Stimulated activated CD8-positive, alpha-beta memory T cell treated with anti-CD3 and anti-CD28 coated beads, Interleukin-15, amount 100 ng/mL, for 48 hours (primary cell): ENCODE measurements around the gene KRT4.

Source experiments
- DNase-seq, 2 donors: peaks; one replicate each; pipeline ENCODE4 v3.0.0-alpha.2; 2020; ENCODE audit warnings: low read depth in 2 of 2

KRT4 gene

DNA sequence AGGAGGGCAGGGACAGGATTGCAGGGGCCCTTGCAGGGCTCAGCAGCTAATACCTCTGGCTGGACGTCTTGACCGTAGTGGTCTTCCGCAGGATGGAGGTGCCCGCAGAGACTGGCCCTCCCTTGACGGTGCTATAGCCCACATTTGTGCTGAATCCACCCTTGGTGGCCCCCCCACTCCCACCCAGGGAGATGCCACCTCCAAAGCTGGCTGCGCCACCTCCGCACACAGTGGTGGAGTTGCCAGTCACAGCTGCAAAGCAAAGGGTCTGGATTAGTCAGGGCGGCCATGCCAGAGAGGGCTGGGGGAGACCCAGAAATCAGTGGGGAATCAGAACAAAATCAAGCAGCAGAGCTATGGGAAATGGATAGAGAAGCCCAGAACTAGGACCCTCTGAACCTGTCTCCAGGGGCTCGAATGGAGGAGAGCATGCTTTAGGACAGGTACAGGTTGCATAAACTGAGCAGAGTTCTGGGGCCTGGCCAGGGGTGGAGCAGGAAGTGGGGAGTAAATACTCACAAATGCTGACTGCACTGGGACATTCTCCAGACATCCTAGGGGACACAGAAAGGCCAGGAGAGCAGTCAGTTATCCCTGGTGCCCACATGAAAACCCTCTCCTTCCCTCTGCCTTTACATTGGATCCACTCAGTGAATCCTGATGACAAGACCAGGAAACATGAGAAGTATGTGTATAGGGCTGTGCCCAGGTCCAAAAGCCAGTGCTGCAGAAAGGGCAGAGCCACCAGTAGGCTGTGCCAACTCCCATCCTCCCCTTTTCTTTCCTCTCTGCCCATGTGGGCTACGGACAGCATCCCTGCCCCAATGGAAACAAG lies 8.1 kb upstream of the KRT4 start:
- DNase-seq, result no peak

DNA sequence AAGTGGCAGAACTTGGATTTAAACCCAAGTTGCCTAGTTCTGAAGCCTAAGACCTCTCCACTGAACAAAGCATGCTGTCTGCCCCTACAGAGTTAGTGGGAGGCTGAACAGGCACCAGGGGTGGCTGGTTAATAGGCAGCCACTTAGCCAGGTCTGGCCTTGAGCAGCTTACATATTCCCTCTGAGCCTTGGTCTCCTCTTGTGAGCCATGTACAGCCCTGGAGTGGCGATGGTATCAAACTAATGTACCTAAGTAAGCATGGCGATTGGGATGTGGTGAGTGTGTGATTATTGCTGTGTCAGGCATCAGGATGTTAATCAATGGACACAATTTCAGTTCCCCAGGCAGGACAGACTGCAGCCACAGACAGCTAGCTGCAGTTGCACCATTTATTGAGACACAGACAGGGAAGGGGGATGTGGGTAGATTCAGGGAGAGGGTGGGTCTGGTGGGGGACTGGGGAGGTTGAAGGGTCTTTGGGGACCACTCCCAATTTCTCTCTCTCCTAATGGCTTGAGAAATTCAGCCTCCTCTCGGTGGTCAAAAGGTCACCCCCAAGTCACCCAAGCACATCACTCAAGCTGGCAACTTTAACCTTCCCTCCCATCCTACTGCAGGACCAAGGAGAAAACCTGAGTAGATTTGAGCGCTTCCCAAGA lies 7.3 kb upstream of the KRT4 start:
- no peak for DNase-seq

DNA sequence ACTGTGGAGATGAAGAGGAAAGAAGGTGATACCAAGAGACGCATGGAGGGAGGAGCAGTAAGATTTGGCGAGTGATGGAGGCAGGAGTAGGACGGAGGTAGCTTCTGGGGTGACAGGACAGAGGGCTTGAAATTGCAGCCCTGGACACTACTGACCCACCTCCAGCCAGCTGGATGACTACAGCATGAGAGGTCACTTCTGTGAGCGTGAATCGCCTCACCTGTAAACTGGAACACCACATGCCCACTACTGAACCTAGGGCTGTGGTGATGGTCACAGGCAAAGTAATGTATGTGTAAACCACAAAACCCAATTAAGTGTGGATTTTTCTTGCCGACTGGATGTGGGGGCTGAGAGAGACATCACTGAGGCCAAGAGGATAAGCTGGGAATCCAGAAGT lies 6.6 kb upstream of the KRT4 start:
- DNase-seq, result no peak

DNA sequence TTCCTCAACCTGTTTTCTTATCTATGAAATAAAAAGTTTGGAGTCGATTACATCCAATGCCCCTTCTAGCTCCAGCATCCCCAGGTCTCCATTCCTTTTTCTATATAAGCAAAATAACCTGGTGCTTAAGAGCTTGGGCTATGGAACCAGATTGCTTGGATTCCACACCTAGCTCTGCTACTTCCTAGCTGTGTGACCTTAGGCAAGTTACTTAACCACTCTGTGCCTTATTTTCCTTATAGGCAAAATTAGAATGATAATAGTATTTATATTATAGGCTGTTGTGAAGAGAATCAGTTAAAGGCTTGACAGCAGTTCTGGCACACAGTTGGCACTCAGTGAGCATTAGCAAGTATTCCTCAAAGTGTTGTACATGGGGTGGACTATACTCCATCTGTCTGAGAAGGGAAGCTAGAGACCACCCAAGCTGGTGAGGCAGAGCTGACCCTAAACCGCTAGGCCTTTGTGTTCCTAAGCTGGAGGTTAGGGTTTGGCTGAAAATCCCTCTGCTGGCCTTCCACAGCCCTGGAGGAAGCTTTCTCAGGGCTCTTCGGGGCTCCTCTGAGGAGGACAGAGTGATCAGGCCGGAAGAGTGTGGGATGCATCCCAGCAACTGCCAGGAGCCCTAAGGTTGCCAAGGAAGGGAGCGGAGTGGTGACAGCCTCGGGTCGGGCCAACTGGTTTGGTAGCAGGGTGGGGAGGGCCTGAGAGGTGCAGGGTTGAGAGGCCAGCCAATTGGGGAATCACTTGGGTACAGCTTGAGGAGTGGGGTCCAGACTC lies 6.0 kb upstream of the KRT4 start:
- DNase-seq, result no peak

DNA sequence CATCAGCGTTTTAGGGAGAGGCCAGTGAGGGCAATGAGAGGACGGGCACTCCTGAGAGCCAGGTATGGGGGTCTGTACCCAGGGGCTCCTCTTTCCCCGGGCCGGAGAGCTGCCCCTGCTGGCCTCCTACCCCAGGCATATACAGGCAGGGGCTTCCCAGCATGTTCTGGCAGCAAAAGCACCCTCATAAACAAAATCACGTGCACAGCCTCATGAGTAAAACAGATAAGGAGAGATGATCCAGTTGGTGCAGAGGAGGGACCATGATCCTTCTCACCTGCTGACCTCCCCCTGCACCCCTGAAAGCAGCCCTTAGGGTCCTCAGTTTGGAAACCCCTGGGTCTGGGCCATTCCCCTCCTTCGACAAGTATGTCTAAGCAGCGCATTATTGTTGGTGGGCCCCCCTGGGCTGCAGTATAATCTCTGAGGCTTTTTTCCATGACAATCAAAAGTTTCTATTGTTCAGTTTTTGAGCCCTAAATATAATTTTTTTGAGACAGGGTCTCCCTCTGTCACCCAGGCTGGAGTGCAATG lies 5.0 kb upstream of the KRT4 start:
- DNase-seq, result no peak

DNA sequence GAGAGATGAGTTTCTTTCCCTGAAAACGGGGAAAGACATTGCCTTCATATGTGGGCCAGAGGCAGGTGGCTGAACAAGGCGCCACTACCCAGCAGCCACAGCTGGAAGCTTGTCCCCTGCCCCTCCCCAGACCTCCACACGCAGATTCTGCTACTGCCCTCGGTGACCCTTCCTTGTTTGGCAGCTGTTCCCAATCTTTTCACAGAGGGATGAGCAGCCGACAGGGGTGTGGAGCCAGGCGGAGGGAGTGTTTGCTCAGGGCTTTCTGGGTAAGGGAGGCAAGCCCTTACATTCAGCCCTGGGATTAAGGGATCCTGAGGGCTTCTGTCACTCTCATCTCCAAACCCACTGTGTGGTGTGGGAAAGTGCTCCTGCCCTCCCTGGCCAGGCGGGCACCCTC lies 4.5 kb upstream of the KRT4 start:
- DNase-seq, result no peak

DNA sequence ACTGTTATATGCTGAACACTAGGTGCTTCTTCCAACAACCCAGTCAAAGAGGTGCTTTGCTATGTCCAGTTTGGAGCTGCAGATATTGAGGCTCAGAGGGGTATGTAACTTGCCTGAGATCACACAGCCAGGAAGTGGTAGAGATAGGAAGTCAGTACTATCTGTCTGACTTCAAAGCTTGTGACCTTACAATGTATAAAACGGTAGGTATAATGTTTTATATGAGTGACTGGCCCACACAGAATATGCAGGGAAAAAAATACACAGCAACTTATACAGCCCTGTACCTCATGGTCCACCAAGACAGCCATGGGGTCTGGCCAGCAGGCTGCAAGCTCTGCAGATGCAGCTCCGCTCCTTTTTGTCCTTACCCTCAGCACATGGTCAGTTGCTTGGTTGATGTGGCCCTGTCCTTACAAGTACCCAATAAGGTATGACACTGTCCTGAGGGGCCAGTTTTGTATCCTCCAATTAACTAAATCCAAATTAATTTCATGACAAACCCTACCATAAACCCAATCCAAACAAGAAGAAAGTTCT lies 3.9 kb upstream of the KRT4 start:
- no peak for DNase-seq

DNA sequence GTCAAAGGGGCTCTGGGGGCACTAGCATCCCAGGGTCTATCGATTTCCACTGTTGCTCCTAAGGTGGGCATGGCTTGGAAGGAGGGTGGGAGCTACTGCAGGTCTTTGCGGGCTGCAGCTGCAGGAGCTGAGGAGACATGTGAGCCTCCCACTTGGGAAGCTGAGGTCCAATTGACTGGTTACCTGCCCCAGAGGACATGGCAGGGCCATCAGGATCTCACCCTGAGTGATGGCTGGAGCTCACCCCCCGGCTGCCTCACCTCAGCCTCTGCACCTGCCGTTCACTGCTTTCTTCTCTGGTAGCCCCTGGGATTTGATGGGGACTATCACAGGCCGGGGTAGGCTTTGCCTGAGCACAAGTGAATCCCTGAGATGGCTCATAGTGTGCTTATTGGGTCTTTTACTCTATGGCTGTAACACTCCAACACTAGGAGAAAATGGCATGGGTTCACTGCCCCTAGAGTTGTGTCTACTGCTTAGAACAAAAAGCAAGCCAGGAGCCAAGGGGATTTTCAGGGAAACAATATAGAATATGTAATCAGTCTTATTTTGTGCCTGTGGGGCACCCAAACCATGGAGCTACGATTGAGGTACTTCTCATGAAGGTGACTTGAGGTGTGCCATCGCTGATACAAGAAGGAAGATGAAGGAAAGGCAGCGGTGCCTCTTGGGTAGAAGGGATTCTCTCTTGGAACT lies 3.2 kb upstream of the KRT4 start:
- no peak for DNase-seq

DNA sequence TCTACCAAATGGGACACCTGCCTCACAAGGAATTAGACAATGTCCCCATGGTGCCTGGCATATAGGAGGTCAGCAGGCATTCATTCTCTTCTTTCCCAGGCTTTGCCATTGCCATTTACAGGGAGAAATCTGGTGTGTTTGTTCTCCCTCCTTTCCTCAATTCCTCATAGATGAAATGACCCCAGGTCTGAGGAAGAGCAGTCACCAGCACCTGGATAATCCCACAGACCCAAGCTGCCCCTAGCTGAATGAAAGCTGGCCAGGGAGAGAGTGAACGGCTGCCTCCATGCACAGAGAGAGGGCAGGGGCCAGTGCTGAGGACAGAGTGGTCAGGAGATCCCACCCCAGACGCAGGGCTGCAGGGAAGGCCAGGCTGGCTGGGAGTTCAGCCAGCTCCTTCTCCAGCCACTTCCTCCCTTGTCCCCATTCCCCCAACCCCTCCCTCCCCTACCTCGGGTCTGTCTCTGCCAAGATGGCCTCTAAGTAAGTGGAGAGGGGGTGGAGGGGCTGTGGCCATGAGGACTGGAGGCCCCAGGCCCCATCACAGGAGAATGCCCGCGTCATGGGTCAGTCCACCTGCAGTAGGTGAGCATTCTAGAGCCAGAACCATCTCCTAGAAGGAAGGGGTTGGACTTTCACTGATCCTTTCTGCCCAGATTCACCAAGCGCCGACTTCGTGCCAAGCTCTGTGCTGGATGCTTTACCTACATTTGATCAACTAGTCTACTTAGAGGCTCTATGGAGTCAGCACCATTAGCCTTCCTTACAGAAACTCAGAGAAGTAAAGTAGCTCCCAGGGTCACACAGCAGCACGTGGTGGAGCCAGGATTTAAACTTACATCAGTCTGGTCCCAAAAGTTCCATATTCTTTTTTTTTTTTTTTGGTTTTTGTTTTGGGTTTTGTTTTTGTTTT lies 2.0 kb upstream of the KRT4 start:
- no peak for DNase-seq

DNA sequence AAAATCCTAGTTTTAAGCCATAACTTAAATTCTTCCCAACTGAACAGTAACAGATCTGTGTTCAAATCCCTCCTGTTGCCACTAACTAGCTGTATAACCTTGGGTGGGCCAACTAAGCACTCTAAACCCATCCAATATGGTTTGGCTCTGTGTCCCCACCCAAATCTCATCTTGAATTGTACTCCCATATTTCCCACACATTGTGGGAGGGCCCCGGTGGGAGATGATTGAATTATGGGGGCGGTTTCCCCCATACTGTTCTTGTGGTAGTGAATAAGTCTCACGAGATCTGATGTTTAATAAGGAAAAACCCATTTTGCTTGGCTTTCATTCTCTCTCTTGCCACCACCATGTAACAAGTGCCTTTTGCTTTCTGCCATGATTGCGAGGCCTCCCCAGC lies 1.2 kb upstream of the KRT4 start:
- DNase-seq, result no peak

DNA sequence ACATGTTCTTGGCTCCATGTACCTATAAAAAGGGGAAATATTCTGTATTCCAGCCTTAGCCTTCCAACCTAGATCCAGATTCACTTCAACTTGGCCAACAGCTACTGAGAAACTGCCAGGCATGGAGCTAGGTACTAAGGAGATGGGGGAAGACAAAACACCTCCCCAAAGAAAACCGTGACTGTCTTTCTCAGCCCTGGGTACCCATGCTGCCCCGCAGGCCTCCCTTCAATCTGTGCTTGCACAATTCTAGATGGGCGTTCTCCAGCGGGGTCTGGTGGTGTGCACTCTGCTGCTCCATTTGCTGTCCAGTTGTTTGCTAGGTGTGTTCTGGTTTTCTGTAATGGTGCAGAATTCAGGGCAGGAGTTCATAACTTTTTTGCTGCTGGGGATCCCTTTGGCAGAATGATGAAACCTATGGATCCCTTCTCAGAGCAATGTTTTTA lies 817 bp upstream of the KRT4 start:
- DNase-seq, result no peak

DNA sequence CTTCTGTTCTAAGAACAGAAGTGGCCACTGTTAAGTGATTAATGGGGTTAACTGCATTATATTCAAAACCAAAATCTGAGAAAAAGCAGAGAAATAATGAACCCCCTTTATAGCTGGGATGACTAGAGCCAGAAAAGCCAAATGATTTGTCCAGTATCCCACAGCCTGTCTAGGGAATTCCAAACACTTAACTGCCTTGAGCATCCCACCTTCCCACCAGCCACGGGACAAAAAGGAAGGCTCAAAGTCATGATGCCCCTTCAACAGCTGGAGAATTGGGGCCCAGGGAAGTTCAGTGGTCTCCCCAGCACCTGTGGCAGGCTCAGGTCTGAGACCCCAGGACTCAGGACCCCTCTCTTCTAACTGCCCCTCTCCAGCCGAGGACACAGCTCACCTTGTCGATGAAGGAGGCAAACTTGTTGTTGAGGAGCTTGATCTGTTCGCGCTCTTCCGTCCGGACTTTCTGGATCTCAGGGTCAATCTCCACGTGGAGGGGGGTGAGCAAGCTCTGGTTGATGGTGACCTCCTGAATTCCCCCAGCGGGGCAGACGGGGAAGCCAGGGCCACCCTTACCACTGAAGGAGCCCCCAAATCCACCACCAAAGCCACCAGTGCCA lies 605 bp downstream of the KRT4 start:
- DNase-seq, result no peak

DNA sequence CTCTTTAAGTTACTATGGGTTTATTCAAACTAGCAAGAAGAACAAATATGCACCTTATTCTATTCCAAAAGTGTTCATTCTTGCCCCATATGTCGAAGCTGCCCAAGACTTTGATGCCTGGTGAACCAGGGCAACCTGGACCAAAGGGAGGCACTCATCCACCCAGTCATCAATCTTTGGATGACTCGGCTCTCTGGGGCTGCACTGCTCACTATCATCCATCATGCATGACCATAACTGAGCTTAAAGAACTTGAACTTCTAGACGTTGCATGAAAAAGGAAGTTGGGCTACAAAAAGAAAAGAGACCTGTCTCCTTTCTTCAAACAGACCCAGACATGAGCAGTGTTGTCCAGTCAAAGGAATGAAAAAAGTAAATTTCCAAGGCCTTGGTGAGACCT lies 1.2 kb downstream of the KRT4 start:
- no peak for DNase-seq

DNA sequence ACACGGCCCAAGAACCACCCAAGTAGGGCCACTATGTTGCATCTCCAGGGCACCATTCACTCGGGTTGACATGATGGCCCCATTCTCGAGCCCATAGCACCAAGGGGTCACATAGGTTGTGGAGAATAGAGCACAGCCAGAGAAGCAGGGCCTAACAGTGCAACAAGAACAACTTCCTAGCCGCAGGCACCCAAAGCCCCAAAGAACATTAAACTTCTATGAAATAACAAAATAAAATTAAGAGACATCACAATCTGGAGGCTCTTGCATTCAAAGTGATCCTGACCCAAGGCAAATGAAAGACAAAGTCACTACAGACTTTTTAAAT lies 1.9 kb downstream of the KRT4 start:
- no peak for DNase-seq

DNA sequence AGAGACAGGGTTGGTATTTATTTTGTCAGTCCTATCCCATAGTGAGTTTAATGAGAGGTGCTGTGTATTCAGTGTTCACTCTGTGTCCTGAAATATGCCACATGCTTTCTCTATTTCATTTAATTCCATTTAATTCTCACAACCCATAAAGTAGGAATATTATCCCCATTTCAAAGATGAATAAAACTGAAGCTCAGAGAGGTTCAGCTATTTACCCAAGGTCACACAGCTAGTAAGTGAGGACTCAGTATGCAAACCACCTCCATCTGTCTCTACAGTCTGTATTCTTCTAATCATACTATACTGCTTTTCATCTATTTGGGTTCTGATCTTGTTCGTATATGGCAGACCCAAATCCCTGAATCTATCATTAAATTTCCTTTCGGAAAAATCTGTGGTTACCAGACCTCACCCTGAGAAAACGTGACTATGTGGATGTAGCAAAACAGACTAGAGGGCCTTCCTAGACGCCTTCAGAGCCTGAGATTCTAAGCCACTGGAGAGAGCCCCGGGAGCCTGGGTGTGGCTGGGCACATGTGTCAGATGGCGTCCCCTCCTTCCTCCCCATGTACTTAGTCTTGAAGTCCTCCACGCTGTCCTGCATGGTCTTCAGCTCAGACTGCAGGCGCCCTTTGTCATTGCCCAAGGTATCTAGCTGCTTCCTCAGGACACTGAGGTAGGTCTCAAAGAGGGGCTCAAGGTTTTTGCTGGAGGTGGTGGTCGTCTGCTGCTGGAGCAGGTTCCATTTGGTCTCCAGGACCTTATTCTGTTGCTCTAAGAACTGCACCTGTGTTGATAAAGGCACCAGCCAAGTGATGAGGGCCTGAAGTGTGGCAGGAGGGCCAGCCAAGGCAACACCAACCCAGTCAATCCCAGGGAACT lies 2.5 kb downstream of the KRT4 start:
- DNase-seq, result no peak

DNA sequence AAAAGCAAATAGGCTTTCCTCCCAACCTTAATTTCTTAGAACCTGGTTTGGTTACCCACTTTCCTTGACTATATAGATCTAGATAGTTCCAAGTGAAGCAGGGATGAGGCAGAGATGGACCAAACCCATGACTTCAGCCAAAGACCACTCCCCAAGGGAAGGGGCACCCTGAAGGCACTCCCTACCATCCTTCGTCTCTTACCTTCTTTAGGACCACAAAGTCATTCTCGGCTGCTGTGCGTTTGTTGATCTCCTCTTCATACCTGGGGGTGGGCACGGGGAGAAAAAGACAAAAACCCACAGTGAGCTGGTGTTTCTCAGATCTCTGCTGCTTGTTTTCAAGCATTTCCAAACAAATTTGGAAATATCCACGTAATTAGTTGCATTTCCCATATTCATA lies 3.4 kb downstream of the KRT4 start:
- DNase-seq, result no peak

DNA sequence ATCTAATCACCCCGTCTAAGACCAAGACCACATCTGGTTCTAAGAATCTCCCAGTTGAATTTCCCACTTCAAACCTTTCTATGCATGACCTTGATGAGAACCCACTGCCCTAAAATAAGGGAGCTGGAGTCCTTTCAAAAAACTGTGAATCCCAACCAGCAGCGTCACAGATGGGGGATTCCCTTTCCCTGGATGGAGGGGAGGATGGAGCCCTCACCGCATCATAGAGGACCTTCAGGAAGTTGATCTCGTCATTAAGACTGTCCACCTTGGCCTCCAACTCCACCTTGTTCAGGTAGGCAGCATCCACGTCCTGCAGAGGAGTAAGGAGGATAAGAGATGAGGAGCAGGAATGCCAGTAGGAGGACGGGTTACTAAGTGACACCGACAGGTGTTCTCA lies 4.8 kb downstream of the KRT4 start:
- DNase-seq, result no peak

DNA sequence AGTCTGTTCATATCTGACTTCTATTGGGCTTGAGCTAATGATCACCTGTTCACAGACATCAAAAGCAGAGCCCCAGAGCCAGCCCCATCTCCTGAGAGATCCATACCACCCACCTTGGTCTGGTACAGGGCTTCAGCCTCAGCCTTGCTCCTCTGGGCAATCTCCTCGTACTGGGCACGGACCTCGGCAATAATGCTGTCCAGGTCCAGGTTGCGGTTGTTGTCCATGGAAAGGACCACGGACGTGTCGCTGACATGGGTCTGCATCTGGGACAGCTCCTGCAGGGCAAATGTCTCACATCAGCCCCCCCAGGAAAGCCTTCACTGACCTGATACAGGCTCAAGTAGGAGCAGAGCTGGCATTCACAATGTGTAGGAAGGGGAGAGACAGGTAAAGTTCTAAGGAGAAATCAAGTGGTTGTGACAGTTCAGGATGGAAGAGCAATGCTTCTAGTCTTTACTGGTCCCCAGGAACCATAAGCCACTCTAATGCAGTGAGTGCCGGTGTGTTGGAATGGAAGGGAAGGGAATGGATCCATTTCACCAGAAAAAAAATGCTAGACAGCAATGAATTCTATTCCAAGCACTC lies 5.2 kb downstream of the KRT4 start:
- DNase-seq, result no peak
